Measurements from ENCODE around the gene DDR2. TPM values are rescaled to one million over a fixed set of nuclear protein-coding genes. Genes with fewer than 3 reads are reported as not detected.

DDR2 gene
- total and polyA plus RNA-seq, 5 donors: 12.8 to 82.1 (median 62.8) TPM

GRCh38 chr1:162654915-162655620 lies 22.8 kb downstream of the DDR2 start:
- no peak overlapping the region for H3K27ac ChIP-seq (ENCODE audit: low read length)
- 57% methylated on average over 5 of the region's 5 CpGs for WGBS

GRCh38 chr1:162656266-162656665 lies 24.0 kb downstream of the DDR2 start:
- Histone ChIP-seq H3K27ac (ENCODE audit: low read length) (no peak overlapping the region), H3K27me3 (ENCODE audit: control insufficient read depth, insufficient read depth) (no peaks in the 10 kb centered on the region), H3K9me3 (ENCODE audit: control insufficient read depth, low read length) (no peaks in the 10 kb centered on the region), H3K4me3 (ENCODE audit: low read length) (no peak overlapping the region), H3K4me1 (ENCODE audit: control insufficient read depth, insufficient read depth, low read length) (no peaks in the 10 kb centered on the region)
- intact Hi-C loops (cut with DNase I): no loop called here
- WGBS: 53% methylated on average over 1 of the region's 1 CpG
- no peak for DNase-seq
- ATAC-seq: no peak

More at GRCh38 chr1:162654915-162655620, 22.8 kb downstream of the DDR2 start:
- DNase-seq: peak in 1 of 3 donors; percentile 51
- Histone ChIP-seq H3K27me3 (ENCODE audit: control insufficient read depth, insufficient read depth) (no peaks in the 10 kb centered on the region), H3K9me3 (ENCODE audit: control insufficient read depth, low read length) (no peaks in the 10 kb centered on the region), H3K4me1 (ENCODE audit: control insufficient read depth, insufficient read depth, low read length) (no peaks in the 10 kb centered on the region), H3K4me3 (ENCODE audit: low read length) (no peak overlapping the region)
- no peak for ATAC-seq
- intact Hi-C loops (cut with DNase I): no loop called here

GRCh38 chr1:162660574-162660973 lies 28.3 kb downstream of the DDR2 start:
- H3K4me3 ChIP-seq (ENCODE audit: low read length): no peak overlapping the region
- H3K27ac ChIP-seq (ENCODE audit: low read length): no peak overlapping the region
- peaks cover 4% of the 10 kb centered on the region for H3K4me1 ChIP-seq (ENCODE audit: control insufficient read depth, insufficient read depth, low read length)
- intact Hi-C loops (cut with DNase I): no loop called here
- WGBS: 87% methylated on average over 2 of the region's 2 CpGs
- no peaks in the 10 kb centered on the region for H3K9me3 ChIP-seq (ENCODE audit: control insufficient read depth, low read length)
- DNase-seq (no peak), ATAC-seq (no peak)
- H3K27me3 ChIP-seq (ENCODE audit: control insufficient read depth, insufficient read depth): no peaks in the 10 kb centered on the region

GRCh38 chr1:162661336-162661735 lies 29.1 kb downstream of the DDR2 start:
- DNase-seq: no peak
- no peak overlapping the region for H3K27ac ChIP-seq (ENCODE audit: low read length)
- no peak overlapping the region for H3K4me3 ChIP-seq (ENCODE audit: low read length)
- intact Hi-C loops (cut with DNase I): no loop called here
- WGBS: 79% methylated on average over 4 of the region's 4 CpGs
- no peaks in the 10 kb centered on the region for H3K27me3 ChIP-seq (ENCODE audit: control insufficient read depth, insufficient read depth)
- H3K9me3 ChIP-seq (ENCODE audit: control insufficient read depth, low read length): no peaks in the 10 kb centered on the region
- no peak for ATAC-seq
- H3K4me1 ChIP-seq (ENCODE audit: control insufficient read depth, insufficient read depth, low read length): peaks cover 4% of the 10 kb centered on the region

- H3K9me3 ChIP-seq (ENCODE audit: control insufficient read depth, low read length): no peaks in the 10 kb centered on the region
- intact Hi-C loops (cut with DNase I): no loop called here
- DNase-seq (no peak), ATAC-seq (no peak)
- peaks cover 4% of the 10 kb centered on the region for H3K4me1 ChIP-seq (ENCODE audit: control insufficient read depth, insufficient read depth, low read length)
- H3K27ac ChIP-seq (ENCODE audit: low read length): no peak overlapping the region
- no peak overlapping the region for H3K4me3 ChIP-seq (ENCODE audit: low read length)
- no peaks in the 10 kb centered on the region for H3K27me3 ChIP-seq (ENCODE audit: control insufficient read depth, insufficient read depth)
Measured at GRCh38 chr1:162662013-162662412, 29.7 kb downstream of the DDR2 start.

GRCh38 chr1:162663086-162663485 lies 30.8 kb downstream of the DDR2 start:
- intact Hi-C loops (cut with DNase I): no loop called here
- peaks cover 4% of the 10 kb centered on the region for H3K4me1 ChIP-seq (ENCODE audit: control insufficient read depth, insufficient read depth, low read length)
- H3K9me3 ChIP-seq (ENCODE audit: control insufficient read depth, low read length): no peaks in the 10 kb centered on the region
- H3K27me3 ChIP-seq (ENCODE audit: control insufficient read depth, insufficient read depth): no peaks in the 10 kb centered on the region
- H3K4me3 ChIP-seq (ENCODE audit: low read length): no peak overlapping the region
- no peak overlapping the region for H3K27ac ChIP-seq (ENCODE audit: low read length)
- ATAC-seq (no peak), DNase-seq (no peak)

- H3K27ac ChIP-seq (ENCODE audit: low read length): peak overlapping the region; percentile 1
- intact Hi-C loops (cut with DNase I): no loop called here
- H3K4me1 ChIP-seq (ENCODE audit: control insufficient read depth, insufficient read depth, low read length): peaks cover 4% of the 10 kb centered on the region
- H3K4me3 ChIP-seq (ENCODE audit: low read length): no peak overlapping the region
- no peak for DNase-seq
- no peaks in the 10 kb centered on the region for H3K9me3 ChIP-seq (ENCODE audit: control insufficient read depth, low read length)
- 39% methylated on average over 8 of the region's 8 CpGs for WGBS
- ATAC-seq: peak; percentile 67 to 86
- no peaks in the 10 kb centered on the region for H3K27me3 ChIP-seq (ENCODE audit: control insufficient read depth, insufficient read depth)
Measured at GRCh38 chr1:162663589-162664106, 31.4 kb downstream of the DDR2 start.

GRCh38 chr1:162666006-162666645 lies 33.9 kb downstream of the DDR2 start:
- 70% methylated on average over 5 of the region's 5 CpGs for WGBS

GRCh38 chr1:162667381-162668080 lies 35.3 kb downstream of the DDR2 start:
- Histone ChIP-seq H3K4me3 (ENCODE audit: low read length) (no peak overlapping the region), H3K27me3 (ENCODE audit: control insufficient read depth, insufficient read depth) (no peaks in the 10 kb centered on the region), H3K9me3 (ENCODE audit: control insufficient read depth, low read length) (no peaks in the 10 kb centered on the region), H3K27ac (ENCODE audit: low read length) (no peak overlapping the region), H3K4me1 (ENCODE audit: control insufficient read depth, insufficient read depth, low read length) (peaks cover 4% of the 10 kb centered on the region)
- no peak for ATAC-seq
- 45% methylated on average over 2 of the region's 2 CpGs for WGBS
- DNase-seq: no peak
- intact Hi-C loops (cut with DNase I): no loop called here

More at GRCh38 chr1:162666006-162666645, 33.9 kb downstream of the DDR2 start:
- intact Hi-C loops (cut with DNase I): no loop called here
- Histone ChIP-seq H3K9me3 (ENCODE audit: control insufficient read depth, low read length) (no peaks in the 10 kb centered on the region), H3K4me3 (ENCODE audit: low read length) (no peak overlapping the region), H3K4me1 (ENCODE audit: control insufficient read depth, insufficient read depth, low read length) (peaks cover 4% of the 10 kb centered on the region), H3K27ac (ENCODE audit: low read length) (no peak overlapping the region), H3K27me3 (ENCODE audit: control insufficient read depth, insufficient read depth) (no peaks in the 10 kb centered on the region)
- ATAC-seq (no peak), DNase-seq (no peak)

- DNase-seq (no peak), ATAC-seq (peak; percentile 74 to 84)
- intact Hi-C loops (cut with DNase I): no loop called here
- H3K4me1 ChIP-seq (ENCODE audit: control insufficient read depth, insufficient read depth, low read length): no peaks in the 10 kb centered on the region
- H3K4me3 ChIP-seq (ENCODE audit: low read length): no peak overlapping the region
- H3K9me3 ChIP-seq (ENCODE audit: control insufficient read depth, low read length): no peaks in the 10 kb centered on the region
- peak overlapping the region; percentile 65 for H3K27ac ChIP-seq (ENCODE audit: low read length)
- 66% methylated on average over 8 of the region's 8 CpGs for WGBS
- no peaks in the 10 kb centered on the region for H3K27me3 ChIP-seq (ENCODE audit: control insufficient read depth, insufficient read depth)
Measured at GRCh38 chr1:162670928-162671663, 38.8 kb downstream of the DDR2 start.
